ENCODE data around the gene ZNF615. TPM values are rescaled to one million over a fixed set of nuclear protein-coding genes. Genes with fewer than 3 reads are reported as not detected.
"Not testable (repeated sequence)": the region's sequence is repeated elsewhere in the genome, so short reads cannot be mapped to it uniquely, and the experiment has no call there.

Gene ZNF615
- total RNA-seq (2014; rRNA removed; shearing (Covaris generic)) = 6.6 and 7.7 TPM in 2 replicates
- 1.5 and 3.9 TPM in 2 replicates for polyA plus RNA-seq (2015; cell fraction: cytosol; rRNA removed)
- 5.5 and 8.8 TPM in 2 replicates for polyA plus RNA-seq (2015; cell fraction: nucleus; rRNA removed)

DNA sequence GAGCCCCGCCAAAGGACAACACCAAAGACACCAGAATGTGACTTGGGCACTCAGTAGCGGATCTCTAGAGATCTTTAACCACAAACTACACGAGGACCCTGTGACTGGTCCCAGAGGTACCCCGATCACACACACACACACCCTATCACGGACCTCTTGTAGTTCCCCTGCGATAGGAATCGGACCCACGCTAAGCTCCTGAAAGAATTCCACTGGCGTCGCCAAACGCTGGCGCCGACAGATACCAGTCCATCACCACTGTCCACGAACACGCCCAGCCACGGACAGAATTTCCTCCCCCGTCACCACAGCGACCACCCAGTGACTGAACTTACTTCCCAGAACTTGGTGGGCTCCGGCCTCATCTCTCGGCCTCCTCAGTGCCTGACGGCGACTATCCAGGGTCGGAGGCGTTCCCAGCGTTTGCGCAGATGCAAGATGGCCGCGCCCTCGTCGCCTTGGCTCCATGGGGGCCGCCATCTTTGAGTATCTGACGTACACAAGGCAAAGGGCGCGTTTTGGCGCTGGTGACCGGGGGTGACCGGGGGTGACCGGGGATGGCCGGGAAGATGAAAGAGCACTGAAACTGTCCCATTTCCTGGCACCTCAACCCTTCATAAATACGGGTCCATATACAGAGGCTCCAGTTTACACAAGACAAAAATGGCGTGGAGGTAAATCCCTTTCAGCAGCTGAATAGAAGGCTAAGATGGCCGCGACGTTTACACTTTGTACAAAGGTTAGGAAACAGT lies at the start of gene ZNF615:
TSS of gene ZNF615 (minus strand) at position 406 of the 752 bp plus-strand sequence. CDS start 4,500 bp downstream, outside the sequence.
- in situ Hi-C loops (cut with HindIII; ENCODE audit: low pct_unique_long_range_greater_than_20kb, low sequenced_read_pairs) = no loop called here
- peak; percentile 78 for DNase-seq (ENCODE audit: low read depth, low spot score)

GRCh38 chr19:52056480-52056879 lies 48.5 kb upstream of the ZNF615 start:
- in situ Hi-C loops (cut with HindIII; ENCODE audit: low pct_unique_long_range_greater_than_20kb, low sequenced_read_pairs); DNase-seq (ENCODE audit: low read depth, low spot score): not testable (repeated sequence)

- DNase-seq (ENCODE audit: low read depth, low spot score); in situ Hi-C loops (cut with HindIII; ENCODE audit: low pct_unique_long_range_greater_than_20kb, low sequenced_read_pairs): not testable (repeated sequence)
These were observed 43.7 kb upstream of the ZNF615 start for GRCh38 chr19:52051736-52052135.

GRCh38 chr19:52048555-52049501 lies 40.8 kb upstream of the ZNF615 start, which contains the start of gene ZNF432:
TSS of gene ZNF432 (minus strand) at chr19:52048838. CDS start at chr19:52046868, 1,970 bp downstream.
- in situ Hi-C loops (cut with HindIII; ENCODE audit: low pct_unique_long_range_greater_than_20kb, low sequenced_read_pairs) = no loop called here
- DNase-seq (ENCODE audit: low read depth, low spot score) = peak; percentile 88

- no peak for DNase-seq (ENCODE audit: low read depth, low spot score)
- in situ Hi-C loops (cut with HindIII; ENCODE audit: low pct_unique_long_range_greater_than_20kb, low sequenced_read_pairs) = no loop called here
These were observed 31.2 kb upstream of the ZNF615 start for GRCh38 chr19:52039169-52039568.

- no peak for DNase-seq (ENCODE audit: low read depth, low spot score)
- in situ Hi-C loops (cut with HindIII; ENCODE audit: low pct_unique_long_range_greater_than_20kb, low sequenced_read_pairs) = no loop called here
These were observed 26.2 kb upstream of the ZNF615 start for GRCh38 chr19:52034051-52034728.

- DNase-seq (ENCODE audit: low read depth, low spot score) = no peak
- in situ Hi-C loops (cut with HindIII; ENCODE audit: low pct_unique_long_range_greater_than_20kb, low sequenced_read_pairs) = no loop called here
These were observed 20.7 kb upstream of the ZNF615 start for GRCh38 chr19:52028780-52029123.

DNA sequence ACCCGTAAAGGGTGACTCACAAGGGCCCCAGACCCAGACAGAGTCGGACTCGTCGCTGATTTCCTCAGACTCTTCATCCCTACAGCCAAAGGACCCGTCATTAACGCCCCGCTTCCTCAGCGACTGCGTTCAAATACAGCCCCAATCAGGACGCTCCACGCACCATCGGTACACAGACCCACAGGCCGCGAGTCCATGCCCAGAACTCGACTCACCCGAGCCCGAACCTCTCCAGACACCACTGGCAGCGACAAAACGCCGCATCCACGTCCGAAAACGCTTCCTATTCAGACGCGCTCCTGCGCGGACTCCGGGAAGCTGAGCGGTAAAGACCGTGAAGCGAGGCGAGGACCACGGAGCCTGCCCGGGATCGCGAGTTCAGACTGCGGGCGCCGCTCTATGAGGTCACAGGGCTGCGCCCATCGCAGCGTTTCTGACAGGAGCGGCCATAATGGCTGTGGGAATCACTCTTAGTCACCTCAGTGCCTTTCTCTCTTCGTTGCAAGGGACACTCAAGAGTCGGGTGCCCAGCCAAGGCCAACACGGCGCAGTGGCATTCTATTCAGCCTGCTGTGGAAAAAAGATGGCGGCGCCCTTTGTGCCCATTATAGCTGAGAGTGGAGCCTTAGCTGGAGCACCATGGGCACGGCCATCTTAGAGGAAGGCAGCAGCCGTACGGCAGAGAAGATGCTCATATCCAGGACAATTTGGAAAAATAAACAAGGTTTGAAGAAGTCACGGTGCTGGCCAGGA lies 20.2 kb upstream of the ZNF615 start, which contains the start of gene ZNF614:
TSS of gene ZNF614 (minus strand) at position 353 of the 753 bp plus-strand sequence. CDS start 2,634 bp downstream, outside the sequence.
- DNase-seq (ENCODE audit: low read depth, low spot score) = peak; percentile 78
- in situ Hi-C loops (cut with HindIII; ENCODE audit: low pct_unique_long_range_greater_than_20kb, low sequenced_read_pairs) = no loop called here

DNA sequence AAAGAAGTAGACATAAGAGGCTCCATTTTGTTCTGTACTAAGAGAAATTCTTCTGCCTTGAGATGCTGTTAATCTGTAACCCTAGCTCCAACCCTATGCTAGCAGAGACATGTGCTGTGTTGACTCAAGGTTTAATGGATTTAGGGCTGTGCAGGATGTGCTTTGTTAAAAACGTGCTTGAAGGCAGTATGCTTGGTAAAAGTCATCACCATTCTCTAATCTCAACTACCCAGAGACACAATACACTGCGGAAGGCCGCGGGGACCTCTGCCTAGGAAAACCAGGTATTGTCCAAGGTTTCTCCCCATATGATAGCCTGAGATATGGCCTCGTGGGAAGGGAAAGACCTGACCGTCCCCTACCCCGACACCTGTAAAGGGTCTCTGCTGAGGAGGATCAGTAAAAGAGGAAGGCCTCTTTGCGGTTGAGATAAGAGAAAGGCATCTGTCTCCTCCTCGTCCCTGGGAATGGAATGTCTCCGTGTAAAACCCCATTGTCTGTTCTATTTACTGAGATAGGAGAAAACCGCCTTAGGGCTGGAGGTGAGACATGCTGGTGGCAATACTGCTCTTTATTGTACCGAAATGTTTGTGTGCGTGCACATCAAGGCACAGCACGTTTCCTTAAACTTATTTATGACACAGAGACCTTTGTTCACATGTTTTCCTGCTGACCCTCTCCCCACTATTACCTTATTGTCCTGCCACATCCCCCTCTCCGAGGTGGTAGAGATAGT lies 18.4 kb upstream of the ZNF615 start:
- DNase-seq (ENCODE audit: low read depth, low spot score); in situ Hi-C loops (cut with HindIII; ENCODE audit: low pct_unique_long_range_greater_than_20kb, low sequenced_read_pairs): not testable (repeated sequence)

DNA sequence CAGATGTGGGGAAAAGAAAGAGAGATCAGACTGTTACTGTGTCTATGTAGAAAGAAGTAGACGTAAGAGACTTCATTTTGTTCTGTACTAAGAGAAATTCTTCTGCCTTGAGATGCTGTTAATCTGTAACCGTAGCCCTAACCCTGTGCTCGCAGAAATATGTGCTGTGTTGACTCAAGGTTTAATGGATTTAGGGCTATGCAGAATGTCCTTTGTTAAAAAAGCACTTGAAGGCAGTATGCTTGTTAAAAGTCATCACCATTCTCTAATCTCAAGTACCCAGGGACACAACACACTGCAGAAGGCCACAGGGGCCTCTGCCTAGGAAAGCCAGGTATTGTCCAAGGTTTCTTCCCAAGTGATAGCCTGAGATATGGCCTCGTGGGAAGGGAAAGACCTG lies 16.5 kb upstream of the ZNF615 start:
- in situ Hi-C loops (cut with HindIII; ENCODE audit: low pct_unique_long_range_greater_than_20kb, low sequenced_read_pairs); DNase-seq (ENCODE audit: low read depth, low spot score): not testable (repeated sequence)

DNA sequence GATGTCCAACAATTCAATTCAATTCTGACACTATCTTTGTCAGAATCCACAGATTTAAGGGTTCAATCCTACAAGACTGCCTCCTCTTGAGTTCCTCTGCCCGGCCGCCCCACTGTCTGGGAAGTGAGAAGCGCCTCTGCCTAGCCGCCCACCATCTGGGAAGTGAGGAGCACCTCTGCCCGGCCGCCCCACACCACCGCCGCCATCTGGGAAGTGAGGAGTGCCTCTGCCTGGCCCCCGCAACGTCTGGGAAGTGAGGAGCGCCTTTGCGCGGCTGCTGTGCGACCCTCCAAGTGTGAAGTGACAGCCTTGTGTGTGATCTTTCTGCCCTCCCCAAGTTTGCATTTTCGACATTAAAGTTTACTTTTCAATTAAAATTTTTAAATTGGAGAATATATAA lies 14.2 kb upstream of the ZNF615 start:
- in situ Hi-C loops (cut with HindIII; ENCODE audit: low pct_unique_long_range_greater_than_20kb, low sequenced_read_pairs) = no loop called here
- DNase-seq (ENCODE audit: low read depth, low spot score) = no peak

DNA sequence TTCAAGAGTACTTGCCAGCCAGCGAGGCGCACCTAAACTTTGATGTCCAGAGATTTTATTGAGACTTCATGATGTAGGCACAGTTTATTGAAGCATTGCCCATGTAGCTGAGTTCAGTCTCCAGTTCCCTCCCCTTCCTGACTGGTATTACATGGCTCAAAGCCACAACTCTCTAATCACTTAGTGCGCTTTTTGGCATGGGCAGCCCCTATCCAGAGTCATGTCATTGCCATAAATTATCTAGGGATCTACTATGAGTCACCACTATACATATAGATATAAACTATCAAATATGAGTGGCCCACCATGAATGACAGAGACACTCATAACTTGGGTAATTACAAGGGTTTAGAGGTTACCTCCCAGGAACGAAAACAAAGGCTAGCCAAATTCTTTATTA lies 12.5 kb upstream of the ZNF615 start:
- in situ Hi-C loops (cut with HindIII; ENCODE audit: low pct_unique_long_range_greater_than_20kb, low sequenced_read_pairs) = no loop called here
- DNase-seq (ENCODE audit: low read depth, low spot score) = no peak

DNA sequence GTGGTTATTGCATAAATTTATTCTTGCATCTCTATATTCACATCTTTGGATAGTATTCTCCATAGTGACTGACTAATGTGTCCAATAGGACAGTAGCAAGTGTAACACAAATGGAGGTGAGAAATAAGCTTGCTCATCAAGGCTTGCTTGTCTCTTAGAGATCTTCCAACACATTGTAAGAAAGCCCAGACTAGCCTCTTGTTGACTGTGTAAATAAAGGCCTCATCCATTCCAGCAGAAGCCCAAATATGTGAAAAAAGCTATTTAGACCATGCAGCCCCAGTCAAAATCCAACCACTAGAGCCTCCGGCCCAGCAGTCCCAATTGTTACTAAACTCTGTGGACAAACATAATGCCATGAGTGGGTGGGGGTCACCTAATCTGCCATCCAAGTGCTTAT lies 2.7 kb upstream of the ZNF615 start:
- DNase-seq (ENCODE audit: low read depth, low spot score) = no peak
- in situ Hi-C loops (cut with HindIII; ENCODE audit: low pct_unique_long_range_greater_than_20kb, low sequenced_read_pairs) = no loop called here

DNA sequence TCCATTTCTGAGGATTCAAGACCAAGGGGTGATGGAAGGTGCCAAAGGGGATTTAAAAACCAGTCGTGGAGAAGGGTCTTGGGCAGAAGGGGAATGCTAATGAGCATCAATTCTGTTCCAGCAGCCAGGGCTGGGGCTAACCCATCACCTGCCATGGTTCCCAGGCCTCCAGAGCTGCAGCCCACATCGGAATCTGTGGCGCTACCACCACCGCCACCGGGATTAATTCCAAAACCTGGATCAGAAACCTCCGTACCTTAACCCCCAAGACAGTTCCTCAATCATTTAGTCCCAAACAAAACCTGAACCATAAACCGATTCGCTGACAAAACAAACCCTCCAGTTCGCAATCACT lies 583 bp downstream of the ZNF615 start:
- in situ Hi-C loops (cut with HindIII; ENCODE audit: low pct_unique_long_range_greater_than_20kb, low sequenced_read_pairs) = no loop called here
- DNase-seq (ENCODE audit: low read depth, low spot score) = no peak

DNA sequence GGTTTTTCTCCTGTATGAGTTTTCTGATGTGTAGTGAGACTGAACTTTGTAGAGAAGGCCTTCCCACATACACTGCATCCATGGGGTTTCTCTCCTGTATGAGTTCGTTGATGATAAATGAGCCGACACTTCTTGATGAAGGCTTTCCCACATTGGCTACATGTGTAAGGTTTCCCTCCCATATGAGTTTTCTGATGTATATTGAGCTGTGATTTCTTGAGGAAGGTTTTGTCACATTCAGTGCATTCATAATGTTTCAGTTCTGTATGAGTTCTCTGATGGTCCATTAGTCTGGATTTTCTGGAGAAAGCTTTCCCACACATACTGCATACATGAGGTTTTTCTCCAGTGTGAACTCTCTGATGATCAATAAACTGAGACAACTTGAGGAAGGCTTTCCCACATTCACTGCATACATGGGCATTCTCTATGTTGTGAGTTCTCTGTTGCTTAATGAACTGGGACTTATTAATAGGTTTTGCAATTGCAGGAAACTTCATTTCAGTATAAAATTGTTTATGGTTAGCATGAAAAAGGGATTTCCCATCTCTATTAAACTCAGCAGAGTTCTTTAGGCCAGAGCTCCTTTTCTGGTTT lies 13.9 kb downstream of the ZNF615 start:
- in situ Hi-C loops (cut with HindIII; ENCODE audit: low pct_unique_long_range_greater_than_20kb, low sequenced_read_pairs) = no loop called here

DNA sequence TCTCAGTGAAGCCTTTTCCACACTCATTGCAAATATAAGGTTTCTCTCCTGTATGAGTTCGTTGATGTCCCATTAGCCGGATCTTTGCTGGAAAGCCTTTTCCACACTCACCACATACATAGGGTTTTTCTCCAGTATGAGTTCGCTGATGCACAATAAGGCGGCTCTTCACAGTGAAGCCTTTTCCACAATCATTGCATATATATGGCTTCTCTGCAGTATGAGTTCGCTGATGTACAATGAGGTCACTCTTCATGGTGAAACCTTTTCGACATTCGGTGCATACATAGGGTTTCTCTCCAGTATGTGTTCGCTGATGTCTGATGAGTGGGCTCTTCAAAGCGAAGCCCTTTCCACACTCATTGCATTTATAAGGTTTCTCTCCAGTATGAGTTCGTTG lies 14.6 kb downstream of the ZNF615 start:
- DNase-seq (ENCODE audit: low read depth, low spot score) = no peak
- in situ Hi-C loops (cut with HindIII; ENCODE audit: low pct_unique_long_range_greater_than_20kb, low sequenced_read_pairs) = no loop called here

More for the DNA sequence above, 13.9 kb downstream of the ZNF615 start:
- DNase-seq (ENCODE audit: low read depth, low spot score) = no peak
